ENCODE data around the gene MFSD2B.
"Not testable (repeated sequence)": the region's sequence is repeated elsewhere in the genome, so short reads cannot be mapped to it uniquely, and the experiment has no call there.

The MFSD2B gene

GRCh38 chr2:24012521-24013188 lies 2.8 kb downstream of the MFSD2B start:
- no peak for DNase-seq (ENCODE audit: low spot score)
- no peak overlapping the region for H3K4me3 ChIP-seq
- TF ChIP-seq CTCF (IDR thresholded peaks at IDR 0.05) = no peak

DNA sequence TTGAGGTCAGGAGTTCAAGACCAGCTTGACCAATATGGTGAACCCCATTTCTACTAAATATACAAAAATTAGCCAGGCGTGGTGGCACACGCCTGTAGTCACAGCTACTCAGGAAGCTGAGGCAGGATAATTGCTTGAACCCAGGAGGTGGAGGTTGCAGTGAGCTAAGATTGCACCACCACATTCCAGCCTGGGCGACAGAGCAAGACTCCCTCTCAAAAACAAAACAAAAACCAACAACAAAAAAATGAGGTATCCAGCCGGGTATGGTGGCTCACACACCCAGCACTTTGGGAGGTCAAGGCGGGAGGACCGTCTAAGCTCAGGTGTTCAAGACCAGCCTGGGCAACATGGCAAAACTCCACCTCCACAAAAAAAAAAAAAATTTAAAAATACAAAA lies 5.0 kb downstream of the MFSD2B start:
- H3K4me3 ChIP-seq; H3K27ac ChIP-seq; DNase-seq (ENCODE audit: low spot score): not testable (repeated sequence)

More at GRCh38 chr2:24012521-24013188, 2.8 kb downstream of the MFSD2B start:
- no peak overlapping the region for H3K27ac ChIP-seq

- no peak for DNase-seq (ENCODE audit: low spot score)
- no peak for TF ChIP-seq CTCF (IDR thresholded peaks at IDR 0.05)
- H3K27ac ChIP-seq = no peak overlapping the region
- H3K4me3 ChIP-seq = no peak overlapping the region
These were observed 5.9 kb downstream of the MFSD2B start for GRCh38 chr2:24015562-24016375.

DNA sequence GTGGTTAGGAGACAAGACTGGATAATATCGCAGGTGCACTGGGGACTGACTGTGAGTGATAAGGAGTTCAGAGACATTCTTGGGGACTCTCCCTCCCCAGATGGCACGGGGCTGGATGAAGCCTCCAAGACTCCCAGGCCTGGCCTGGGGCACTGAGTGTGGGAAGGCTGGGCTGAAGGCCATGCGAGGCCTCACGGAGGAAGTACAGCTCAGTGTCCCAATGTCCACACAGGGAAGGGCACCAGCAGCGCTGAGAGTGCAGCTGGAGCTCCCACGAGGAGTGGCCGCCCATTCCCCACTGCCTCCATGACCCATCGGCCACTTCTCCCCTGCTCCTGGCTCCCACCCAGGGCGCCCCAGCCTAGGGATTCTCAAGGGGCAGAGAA lies 6.5 kb downstream of the MFSD2B start:
- no peak for TF ChIP-seq CTCF (IDR thresholded peaks at IDR 0.05)
- no peak for DNase-seq (ENCODE audit: low spot score)
- no peak overlapping the region for H3K27ac ChIP-seq
- no peak overlapping the region for H3K4me3 ChIP-seq

- TF ChIP-seq CTCF (IDR thresholded peaks at IDR 0.05) = no peak
- DNase-seq (ENCODE audit: low spot score) = no peak
- Histone ChIP-seq H3K4me3 (no peak overlapping the region), H3K27ac (no peak overlapping the region)
These were observed 7.2 kb downstream of the MFSD2B start for GRCh38 chr2:24016853-24017703.

DNA sequence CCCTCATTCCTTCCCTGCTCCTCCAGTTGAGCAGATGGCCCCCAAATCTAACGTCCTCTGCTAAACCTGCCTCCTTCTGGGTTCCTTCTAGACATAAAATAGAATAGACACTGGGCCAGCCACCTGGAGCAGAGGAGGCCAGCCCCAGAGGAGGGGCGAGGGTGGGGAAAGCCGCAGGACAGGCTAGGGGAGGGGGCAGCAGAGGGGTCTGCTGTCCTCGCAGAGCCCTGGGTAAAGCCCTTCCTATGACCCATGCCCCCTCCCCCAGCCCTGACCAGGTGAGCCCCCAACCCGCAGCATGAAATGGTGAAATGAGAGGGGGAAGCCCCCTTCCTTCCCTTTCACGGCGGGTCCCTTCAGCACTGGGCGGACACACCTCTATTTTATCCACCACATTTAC lies 7.8 kb downstream of the MFSD2B start:
- no peak overlapping the region for H3K27ac ChIP-seq
- DNase-seq (ENCODE audit: low spot score) = no peak
- TF ChIP-seq CTCF (IDR thresholded peaks at IDR 0.05) = no peak

GRCh38 chr2:24018241-24018640 lies 8.4 kb downstream of the MFSD2B start:
- no peak for DNase-seq (ENCODE audit: low spot score)
- H3K4me3 ChIP-seq = no peak overlapping the region
- no peak overlapping the region for H3K27ac ChIP-seq
- TF ChIP-seq CTCF (IDR thresholded peaks at IDR 0.05) = no peak

More for the DNA sequence above, 7.8 kb downstream of the MFSD2B start:
- no peak overlapping the region for H3K4me3 ChIP-seq
